Measurements from ENCODE around the gene ZDHHC1. TPM values are rescaled to one million over a fixed set of nuclear protein-coding genes. Genes with fewer than 3 reads are reported as not detected.

ZDHHC1 gene
- total and polyA plus RNA-seq, 2 of the 13 experiments (the other 11 are each of a cell fraction or from before 2014, with no cell fraction given) = 0.51 to 1.1 TPM

DNA sequence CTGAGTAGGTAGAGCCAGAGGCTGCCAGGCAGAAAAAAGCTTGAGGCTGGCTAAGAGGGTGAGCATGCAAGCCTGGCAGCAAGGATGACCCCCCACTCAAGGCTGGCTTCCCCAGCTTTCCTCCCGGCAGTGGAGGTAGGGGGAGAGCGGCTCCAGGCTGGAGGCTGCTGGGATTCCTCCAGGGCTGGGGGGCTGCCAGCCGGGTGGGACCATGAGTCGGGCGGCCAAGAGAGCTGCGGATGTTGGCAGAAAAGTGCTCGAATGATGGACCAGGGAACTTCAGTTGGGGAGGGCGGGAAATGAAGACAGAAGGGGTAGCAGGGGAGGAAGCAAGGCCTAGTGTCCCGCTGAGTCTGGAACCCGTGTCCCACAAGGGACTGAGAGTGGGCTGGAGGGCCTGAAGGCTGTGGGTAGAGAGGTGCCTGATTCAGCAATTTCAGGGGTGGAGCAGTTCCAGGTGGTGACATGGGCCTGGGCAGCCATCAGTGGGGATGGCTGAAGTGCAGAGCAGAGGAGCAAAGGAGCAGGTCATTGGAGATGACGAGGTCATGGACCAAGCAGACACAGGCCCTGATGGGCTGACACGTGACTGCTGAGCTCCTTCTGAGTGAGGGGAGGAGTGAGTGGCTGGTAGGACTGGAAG is 34.9 kb upstream of the ZDHHC1 start:
- no peak overlapping the region for H3K4me3 ChIP-seq (replicated peaks in 1 of 3; ENCODE audit: insufficient read depth in 1 of 3, low read depth in 2 of 3, low read length in 3 of 3)
- intact Hi-C loops (cut with micrococcal nuclease; ENCODE audit: unreplicated experiment) = no loop called here
- H4K20me1 ChIP-seq (ENCODE audit: insufficient read depth, low read length) = no peaks in the 10 kb centered on the region

DNA sequence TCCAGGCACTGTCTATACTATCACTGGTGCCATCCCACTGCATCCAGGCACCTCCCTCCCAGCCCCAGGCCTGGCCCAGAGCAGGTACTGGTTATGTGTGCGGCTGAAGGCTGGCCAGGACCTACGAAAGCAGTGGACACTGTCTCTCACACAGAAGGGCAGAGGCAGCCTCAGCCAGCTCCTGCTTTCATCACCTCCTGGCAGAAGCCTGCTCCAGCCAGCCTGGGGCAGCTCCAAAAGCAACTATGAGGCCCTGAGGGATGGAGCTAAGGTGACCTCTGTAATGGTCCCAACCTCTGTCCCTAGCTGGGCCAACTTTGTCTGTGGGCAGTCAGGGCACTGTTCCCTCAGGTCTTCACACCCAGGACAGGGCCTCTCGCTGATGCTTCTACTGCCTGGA is 33.5 kb upstream of the ZDHHC1 start:
- Histone ChIP-seq H3K36me3 (replicated peaks in 1 of 2; ENCODE audit: control insufficient read depth in 1 of 2, insufficient read depth in 2 of 2, low read length in 2 of 2) (peaks cover 9 to 14% of the 10 kb centered on the region in 2 experiments; a peak in 3 of 5 replicates), H3K9me3 (ENCODE audit: low read length) (no peaks in the 10 kb centered on the region)

More for the DNA sequence above, 34.9 kb upstream of the ZDHHC1 start:
- Histone ChIP-seq H3K27me3 (ENCODE audit: control insufficient read depth in 1 of 2, insufficient read depth in 2 of 2, low read length in 2 of 2) (no peaks in the 10 kb centered on the region), H3K27ac (ENCODE audit: extremely low read length, insufficient read depth, low read length) (no peak overlapping the region), H3K79me2 (ENCODE audit: insufficient read depth, low read length) (no peaks in the 10 kb centered on the region), H3K9me3 (ENCODE audit: low read length) (no peaks in the 10 kb centered on the region), H2AFZ (ENCODE audit: low read length) (no peak overlapping the region), H3K4me2 (ENCODE audit: low read depth, low read length) (no peak overlapping the region), H3K9ac (ENCODE audit: insufficient read depth, low read depth, low read length) (no peak overlapping the region), H3K36me3 (replicated peaks in 1 of 2; ENCODE audit: control insufficient read depth in 1 of 2, insufficient read depth in 2 of 2, low read length in 2 of 2) (peaks cover 9 to 14% of the 10 kb centered on the region in 2 experiments; a peak in 3 of 5 replicates), H3K4me1 (ENCODE audit: insufficient read depth, low read length) (peaks cover 42% of the 10 kb centered on the region)
- no TSS peak for BruUV-seq (replicated peaks)
- CTCF ChIA-PET (ENCODE audit: low intra/inter-chr PET ratio, low total read pairs) = interaction anchor here (2.0 kb wide), 1 partner anchor 23 kb away, joined by 6 read pairs; no protein-coding TSS in a partner anchor
- DNase-seq (ENCODE audit: low spot score) (no peak), FAIRE-seq (no peak), ATAC-seq (no peak)
- in situ Hi-C loops (cut with HindIII; ENCODE audit: extremely low pct_ligation_motif_present, low pct_unique_long_range_greater_than_20kb) = no loop called here
- POLR2A ChIA-PET = interaction anchor here (0.5 to 2.3 kb wide), 2 partner anchors 19 to 23 kb away, joined by 3 to 7 read pairs; no protein-coding TSS in a partner anchor
- TF ChIP-seq MAFK (conservative IDR thresholded peaks at IDR 0.05 in 1 of 2, IDR thresholded peaks at IDR 0.05 in 1 of 2; ENCODE audit: low read length in 2 of 2) (peak; percentile 10 to 35; a peak in 2 of 4 replicates), SUZ12 (IDR thresholded peaks at IDR 0.05; ENCODE audit: low read depth, low read length) (no peak)
- TF ChIP-seq, protein P1, sequence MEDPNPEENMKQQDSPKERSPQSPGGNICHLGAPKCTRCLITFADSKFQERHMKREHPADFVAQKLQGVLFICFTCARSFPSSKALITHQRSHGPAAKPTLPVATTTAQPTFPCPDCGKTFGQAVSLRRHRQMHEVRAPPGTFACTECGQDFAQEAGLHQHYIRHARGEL (CRISPR knock-in tag; IDR thresholded peaks at IDR 0.05) = no peak
- WGBS (ENCODE audit: low lambda C conversion rate) = 97% methylated on average over 12 of the region's 12 CpGs

More for the DNA sequence above, 33.5 kb upstream of the ZDHHC1 start:
- Histone ChIP-seq H3K9ac (ENCODE audit: insufficient read depth, low read depth, low read length) (no peak overlapping the region), H3K4me1 (ENCODE audit: insufficient read depth, low read length) (peaks cover 57% of the 10 kb centered on the region), H3K27me3 (ENCODE audit: control insufficient read depth in 1 of 2, insufficient read depth in 2 of 2, low read length in 2 of 2) (no peaks in the 10 kb centered on the region), H3K27ac (ENCODE audit: extremely low read length, insufficient read depth, low read length) (no peak overlapping the region), H2AFZ (ENCODE audit: low read length) (no peak overlapping the region), H3K4me3 (replicated peaks in 1 of 3; ENCODE audit: insufficient read depth in 1 of 3, low read depth in 2 of 3, low read length in 3 of 3) (no peak overlapping the region), H3K79me2 (ENCODE audit: insufficient read depth, low read length) (no peaks in the 10 kb centered on the region), H4K20me1 (ENCODE audit: insufficient read depth, low read length) (no peaks in the 10 kb centered on the region), H3K4me2 (ENCODE audit: low read depth, low read length) (no peak overlapping the region)
- intact Hi-C loops (cut with micrococcal nuclease; ENCODE audit: unreplicated experiment) (no loop called here), in situ Hi-C loops (cut with HindIII; ENCODE audit: extremely low pct_ligation_motif_present, low pct_unique_long_range_greater_than_20kb) (no loop called here)
- CTCF ChIA-PET (ENCODE audit: low intra/inter-chr PET ratio, low total read pairs) = no interaction called here
- TF ChIP-seq, protein P2, sequence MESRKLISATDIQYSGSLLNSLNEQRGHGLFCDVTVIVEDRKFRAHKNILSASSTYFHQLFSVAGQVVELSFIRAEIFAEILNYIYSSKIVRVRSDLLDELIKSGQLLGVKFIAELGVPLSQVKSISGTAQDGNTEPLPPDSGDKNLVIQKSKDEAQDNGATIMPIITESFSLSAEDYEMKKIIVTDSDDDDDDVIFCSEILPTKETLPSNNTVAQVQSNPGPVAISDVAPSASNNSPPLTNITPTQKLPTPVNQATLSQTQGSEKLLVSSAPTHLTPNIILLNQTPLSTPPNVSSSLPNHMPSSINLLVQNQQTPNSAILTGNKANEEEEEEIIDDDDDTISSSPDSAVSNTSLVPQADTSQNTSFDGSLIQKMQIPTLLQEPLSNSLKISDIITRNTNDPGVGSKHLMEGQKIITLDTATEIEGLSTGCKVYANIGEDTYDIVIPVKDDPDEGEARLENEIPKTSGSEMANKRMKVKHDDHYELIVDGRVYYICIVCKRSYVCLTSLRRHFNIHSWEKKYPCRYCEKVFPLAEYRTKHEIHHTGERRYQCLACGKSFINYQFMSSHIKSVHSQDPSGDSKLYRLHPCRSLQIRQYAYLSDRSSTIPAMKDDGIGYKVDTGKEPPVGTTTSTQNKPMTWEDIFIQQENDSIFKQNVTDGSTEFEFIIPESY (CRISPR knock-in tag; IDR thresholded peaks at IDR 0.05) = no peak
- TF ChIP-seq SETDB1 (CRISPR knock-in tag; IDR thresholded peaks at IDR 0.05; ENCODE audit: borderline replicate concordance) = no peak
- TF ChIP-seq RFXANK (CRISPR knock-in tag; IDR thresholded peaks at IDR 0.05) = no peak
- DNase-seq (ENCODE audit: low spot score) (no peak), FAIRE-seq (no peak), ATAC-seq (no peak)
- WGBS (ENCODE audit: low lambda C conversion rate) = 100% methylated on average over 3 of the region's 3 CpGs
- BruUV-seq (replicated peaks) = TSS peak; percentile 33
- POLR2A ChIA-PET = no interaction called here

Data from HepG2 (cell line).